ENCODE measurements around the gene CD81. TPM values are rescaled to one million over a fixed set of nuclear protein-coding genes. Genes with fewer than 3 reads are reported as not detected.

CD81 gene
- total and polyA plus RNA-seq, 2 donors (not counting 1 experiment from before 2014, with no cell fraction given), result 438 to 611 TPM

GRCh38 chr11:2445746-2446551, 68.8 kb downstream of the CD81 start:
- no peak for DNase-seq (ENCODE audit: low read depth in 2 of 2)
- H2AFZ ChIP-seq (ENCODE audit: low read length), result no peak overlapping the region
- no peak overlapping the region for H3K27ac ChIP-seq (ENCODE audit: insufficient read depth, low read length)
- H3K79me2 ChIP-seq (ENCODE audit: control insufficient read depth, insufficient read depth, low read length), result no peaks in the 10 kb centered on the region
- H3K4me1 ChIP-seq (ENCODE audit: control insufficient read depth, extremely low read depth, insufficient read depth, low read length), result no peaks in the 10 kb centered on the region
- peaks cover 4% of the 10 kb centered on the region for H3K27me3 ChIP-seq (ENCODE audit: control insufficient read depth, insufficient read depth, low read length)
- H4K20me1 ChIP-seq (ENCODE audit: control insufficient read depth, extremely low read depth, insufficient read depth, low read length), result no peaks in the 10 kb centered on the region
- no peak overlapping the region for H3K9ac ChIP-seq (ENCODE audit: insufficient read depth, low read length)
- TF ChIP-seq EZH2 (IDR thresholded peaks at IDR 0.05; ENCODE audit: low read length, missing control alignments), result no peak
- no peak for TF ChIP-seq CTCF (conservative IDR thresholded peaks at IDR 0.05 in 1 of 2, IDR thresholded peaks at IDR 0.05 in 1 of 2; ENCODE audit: low read depth in 1 of 2, low read length in 2 of 2)
- no peaks in the 10 kb centered on the region for H3K36me3 ChIP-seq (ENCODE audit: control insufficient read depth, insufficient read depth, low read length)
- no peak overlapping the region for H3K4me3 ChIP-seq (replicated peaks in 1 of 4; ENCODE audit: control extremely low read depth in 1 of 4, insufficient read depth in 1 of 4, low read depth in 3 of 4, low read length in 4 of 4)
- H3K4me2 ChIP-seq (ENCODE audit: extremely low read depth, insufficient read depth, low read length), result no peak overlapping the region
- H3K9me3 ChIP-seq (ENCODE audit: control insufficient read depth, insufficient read depth, low read depth, low read length), result no peaks in the 10 kb centered on the region

- Histone ChIP-seq H3K27me3 (ENCODE audit: control insufficient read depth, insufficient read depth, low read length) (peaks cover 4% of the 10 kb centered on the region), H3K36me3 (ENCODE audit: control insufficient read depth, insufficient read depth, low read length) (no peaks in the 10 kb centered on the region), H3K4me1 (ENCODE audit: control insufficient read depth, extremely low read depth, insufficient read depth, low read length) (no peaks in the 10 kb centered on the region), H4K20me1 (ENCODE audit: control insufficient read depth, extremely low read depth, insufficient read depth, low read length) (no peaks in the 10 kb centered on the region), H2AFZ (ENCODE audit: low read length) (no peak overlapping the region), H3K9ac (ENCODE audit: insufficient read depth, low read length) (no peak overlapping the region), H3K4me3 (replicated peaks in 1 of 4; ENCODE audit: control extremely low read depth in 1 of 4, insufficient read depth in 1 of 4, low read depth in 3 of 4, low read length in 4 of 4) (no peak overlapping the region), H3K4me2 (ENCODE audit: extremely low read depth, insufficient read depth, low read length) (no peak overlapping the region), H3K27ac (ENCODE audit: insufficient read depth, low read length) (no peak overlapping the region), H3K9me3 (ENCODE audit: control insufficient read depth, insufficient read depth, low read depth, low read length) (no peaks in the 10 kb centered on the region), H3K79me2 (ENCODE audit: control insufficient read depth, insufficient read depth, low read length) (no peaks in the 10 kb centered on the region)
- TF ChIP-seq CTCF (conservative IDR thresholded peaks at IDR 0.05 in 1 of 2, IDR thresholded peaks at IDR 0.05 in 1 of 2; ENCODE audit: low read depth in 1 of 2, low read length in 2 of 2) (no peak), EZH2 (IDR thresholded peaks at IDR 0.05; ENCODE audit: low read length, missing control alignments) (no peak)
- DNase-seq (ENCODE audit: low read depth in 2 of 2), result no peak
These were observed 69.6 kb downstream of the CD81 start for GRCh38 chr11:2446590-2447252.

Other genes with a start within 250 kb of the CD81 start
- gene IGF2, start 237.9 kb upstream of the CD81 start, total RNA-seq, result under 0.01 and 0.17 TPM in 2 replicates
- 0.03 and 0.08 TPM in 2 replicates for gene IGF2, start 237.9 kb upstream of the CD81 start, polyA plus RNA-seq
- gene INS, start 216.1 kb upstream of the CD81 start, total RNA-seq, result not detected in 2 replicates
- not detected in 2 replicates for gene INS, start 216.1 kb upstream of the CD81 start, polyA plus RNA-seq
- 0.17 TPM in 1 of 2 replicates, not detected in the other for gene TH, start 205.5 kb upstream of the CD81 start, total RNA-seq
- not detected in 2 replicates for gene TH, start 205.5 kb upstream of the CD81 start, polyA plus RNA-seq
- not detected in 2 replicates for gene ASCL2, start 106.7 kb upstream of the CD81 start, total RNA-seq
- gene ASCL2, start 106.7 kb upstream of the CD81 start, polyA plus RNA-seq, result not detected in 2 replicates
- gene C11orf21, start 75.4 kb upstream of the CD81 start, total RNA-seq, result under 0.01 TPM in 1 of 2 replicates, not detected in the other
- not detected in 2 replicates for gene C11orf21, start 75.4 kb upstream of the CD81 start, polyA plus RNA-seq
- 0.17 and 0.26 TPM in 2 replicates for gene TSPAN32, start 75.3 kb upstream of the CD81 start, total RNA-seq
- gene TSPAN32, start 75.3 kb upstream of the CD81 start, polyA plus RNA-seq, result 0.05 TPM in 1 of 2 replicates, not detected in the other
- gene TSSC4, start 23.4 kb downstream of the CD81 start, total RNA-seq, result 48.7 and 51.1 TPM in 2 replicates
- gene TSSC4, start 23.4 kb downstream of the CD81 start, polyA plus RNA-seq, result 8.8 and 10.9 TPM in 2 replicates
- gene TRPM5, start 67.2 kb downstream of the CD81 start, total RNA-seq, result not detected in 2 replicates
- gene TRPM5, start 67.2 kb downstream of the CD81 start, polyA plus RNA-seq, result not detected in 2 replicates
- not detected in 2 replicates for gene KCNQ1, start 67.7 kb downstream of the CD81 start, total RNA-seq
- gene KCNQ1, start 67.7 kb downstream of the CD81 start, polyA plus RNA-seq, result not detected in 2 replicates